ENCODE measurements around the gene CRELD2.
A peak's percentile ranks its signal among the peaks of the same experiment; 100 is the strongest.

Gene CRELD2

GRCh38 chr22:49933236-49934159, 15.1 kb downstream of the CRELD2 start:
- no peaks in the 10 kb centered on the region for H3K36me3 ChIP-seq (ENCODE audit: insufficient read depth, low read length)
- H3K4me1 ChIP-seq (ENCODE audit: insufficient read depth, low read length), result peaks cover 26% of the 10 kb centered on the region
- no peak overlapping the region for H2AFZ ChIP-seq (ENCODE audit: low read depth, low read length)
- TF ChIP-seq EZH2 (IDR thresholded peaks at IDR 0.05; ENCODE audit: borderline replicate concordance, low read depth, low read length, severe bottlenecking), result no peak
- TF ChIP-seq CTCF (IDR thresholded peaks at IDR 0.05; ENCODE audit: borderline replicate concordance, extremely low read depth, low read length, poor library complexity, severe bottlenecking), result no peak
- no peak overlapping the region for H3K9ac ChIP-seq (ENCODE audit: low read depth, low read length)
- DNase-seq (no peak), ATAC-seq (ENCODE audit: insufficient read depth, low read depth) (no peak)
- no peaks in the 10 kb centered on the region for H3K79me2 ChIP-seq (ENCODE audit: insufficient read depth, low read length)
- H3K4me2 ChIP-seq (ENCODE audit: insufficient read depth, low read length), result no peak overlapping the region
- no peaks in the 10 kb centered on the region for H3K9me3 ChIP-seq (ENCODE audit: insufficient read depth, low read length, severe bottlenecking)
- H4K20me1 ChIP-seq (ENCODE audit: insufficient read depth, low read length), result peaks cover 13% of the 10 kb centered on the region
- no peak overlapping the region for H3K4me3 ChIP-seq (ENCODE audit: low read depth in 1 of 2, low read length in 2 of 2)
- H3K27me3 ChIP-seq (ENCODE audit: insufficient read depth, low read length, poor library complexity), result no peaks in the 10 kb centered on the region
- H3K27ac ChIP-seq (ENCODE audit: low read length), result no peak overlapping the region

- Histone ChIP-seq H3K27me3 (ENCODE audit: insufficient read depth, low read length, poor library complexity) (no peaks in the 10 kb centered on the region), H3K79me2 (ENCODE audit: insufficient read depth, low read length) (no peaks in the 10 kb centered on the region), H4K20me1 (ENCODE audit: insufficient read depth, low read length) (peaks cover 13% of the 10 kb centered on the region), H3K36me3 (ENCODE audit: insufficient read depth, low read length) (no peaks in the 10 kb centered on the region), H3K4me2 (ENCODE audit: insufficient read depth, low read length) (peak overlapping the region; percentile 46), H3K4me3 (ENCODE audit: low read depth in 1 of 2, low read length in 2 of 2) (no peak overlapping the region; a peak in 1 of 4 replicates), H3K27ac (ENCODE audit: low read length) (no peak overlapping the region; the same call in 1 of the 2 replicates), H2AFZ (ENCODE audit: low read depth, low read length) (no peak overlapping the region), H3K9ac (ENCODE audit: low read depth, low read length) (peak overlapping the region; percentile 42; the same call in 1 of the 2 replicates), H3K4me1 (ENCODE audit: insufficient read depth, low read length) (peaks cover 26% of the 10 kb centered on the region), H3K9me3 (ENCODE audit: insufficient read depth, low read length, severe bottlenecking) (no peaks in the 10 kb centered on the region)
- TF ChIP-seq EZH2 (IDR thresholded peaks at IDR 0.05; ENCODE audit: borderline replicate concordance, low read depth, low read length, severe bottlenecking), result no peak
- TF ChIP-seq CTCF (IDR thresholded peaks at IDR 0.05; ENCODE audit: borderline replicate concordance, extremely low read depth, low read length, poor library complexity, severe bottlenecking), result no peak
- DNase-seq (no peak), ATAC-seq (ENCODE audit: insufficient read depth, low read depth) (no peak)
Measured at GRCh38 chr22:49934160-49934890, 15.9 kb downstream of the CRELD2 start.

- no peaks in the 10 kb centered on the region for H3K27me3 ChIP-seq (ENCODE audit: insufficient read depth, low read length, poor library complexity)
- no peak overlapping the region; the same call in 1 of the 2 replicates for H3K27ac ChIP-seq (ENCODE audit: low read length)
- peak overlapping the region; percentile 42; the same call in 1 of the 2 replicates for H3K9ac ChIP-seq (ENCODE audit: low read depth, low read length)
- H4K20me1 ChIP-seq (ENCODE audit: insufficient read depth, low read length), result peaks cover 9% of the 10 kb centered on the region; the same call in 1 of the 2 replicates
- no peaks in the 10 kb centered on the region for H3K9me3 ChIP-seq (ENCODE audit: insufficient read depth, low read length, severe bottlenecking)
- H3K4me1 ChIP-seq (ENCODE audit: insufficient read depth, low read length), result peaks cover 19% of the 10 kb centered on the region
- DNase-seq (peak; percentile 84), ATAC-seq (ENCODE audit: insufficient read depth, low read depth) (peak; percentile 41)
- H3K79me2 ChIP-seq (ENCODE audit: insufficient read depth, low read length), result no peaks in the 10 kb centered on the region
- H2AFZ ChIP-seq (ENCODE audit: low read depth, low read length), result no peak overlapping the region
- TF ChIP-seq EZH2 (IDR thresholded peaks at IDR 0.05; ENCODE audit: borderline replicate concordance, low read depth, low read length, severe bottlenecking) (no peak), CTCF (IDR thresholded peaks at IDR 0.05; ENCODE audit: borderline replicate concordance, extremely low read depth, low read length, poor library complexity, severe bottlenecking) (no peak)
- H3K4me2 ChIP-seq (ENCODE audit: insufficient read depth, low read length), result peak overlapping the region; percentile 46
- no peaks in the 10 kb centered on the region for H3K36me3 ChIP-seq (ENCODE audit: insufficient read depth, low read length)
- peak overlapping the region in 1 of 2 experiments; percentile 30; a peak in 1 of 4 replicates for H3K4me3 ChIP-seq (ENCODE audit: low read depth in 1 of 2, low read length in 2 of 2)
Measured at GRCh38 chr22:49934891-49935557, 16.6 kb downstream of the CRELD2 start.
